KBM-7 (cell line): Measurements from ENCODE around the gene KLK6.
A peak's percentile ranks its signal among the peaks of the same experiment; 100 is the strongest.

Source experiments
- DNase-seq: peaks from one replicate; pipeline ENCODE4 v3.0.0-alpha.2; 2015
- in situ Hi-C: fragments of 300-500 bp; cut with MboI; formaldehyde crosslinking; loops from 2 replicates; pipeline ENCODE4 v1.14.3; 2020; ENCODE audit warnings: low sequenced_read_pairs, low pct_unique_long_range_greater_than_20kb, mixed read lengths

The KLK6 gene

DNA sequence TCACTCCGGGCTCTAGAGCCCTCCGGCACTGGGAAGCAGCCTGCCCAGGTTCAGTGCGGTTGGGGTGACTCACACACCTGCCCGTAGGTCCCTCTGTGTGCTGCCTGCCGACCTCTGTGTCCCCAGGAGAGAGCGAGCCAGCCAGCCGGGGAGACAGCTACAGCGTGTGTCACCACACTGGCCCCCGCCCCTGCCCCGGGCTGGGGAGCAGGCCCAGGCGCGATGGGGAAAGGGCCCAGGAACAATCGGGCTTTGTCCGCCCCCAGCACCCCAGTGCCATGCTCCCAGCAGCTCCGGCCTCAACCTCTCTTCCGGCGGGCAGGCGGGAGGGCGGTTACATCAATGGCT is at the start of gene KLK6:
Gene KLK6, minus strand, starts transcription at position 179 of the 348 bp plus-strand sequence. CDS start 1,487 bp downstream, outside the sequence.
- no peak for DNase-seq
- in situ Hi-C loops = no loop called here

DNA sequence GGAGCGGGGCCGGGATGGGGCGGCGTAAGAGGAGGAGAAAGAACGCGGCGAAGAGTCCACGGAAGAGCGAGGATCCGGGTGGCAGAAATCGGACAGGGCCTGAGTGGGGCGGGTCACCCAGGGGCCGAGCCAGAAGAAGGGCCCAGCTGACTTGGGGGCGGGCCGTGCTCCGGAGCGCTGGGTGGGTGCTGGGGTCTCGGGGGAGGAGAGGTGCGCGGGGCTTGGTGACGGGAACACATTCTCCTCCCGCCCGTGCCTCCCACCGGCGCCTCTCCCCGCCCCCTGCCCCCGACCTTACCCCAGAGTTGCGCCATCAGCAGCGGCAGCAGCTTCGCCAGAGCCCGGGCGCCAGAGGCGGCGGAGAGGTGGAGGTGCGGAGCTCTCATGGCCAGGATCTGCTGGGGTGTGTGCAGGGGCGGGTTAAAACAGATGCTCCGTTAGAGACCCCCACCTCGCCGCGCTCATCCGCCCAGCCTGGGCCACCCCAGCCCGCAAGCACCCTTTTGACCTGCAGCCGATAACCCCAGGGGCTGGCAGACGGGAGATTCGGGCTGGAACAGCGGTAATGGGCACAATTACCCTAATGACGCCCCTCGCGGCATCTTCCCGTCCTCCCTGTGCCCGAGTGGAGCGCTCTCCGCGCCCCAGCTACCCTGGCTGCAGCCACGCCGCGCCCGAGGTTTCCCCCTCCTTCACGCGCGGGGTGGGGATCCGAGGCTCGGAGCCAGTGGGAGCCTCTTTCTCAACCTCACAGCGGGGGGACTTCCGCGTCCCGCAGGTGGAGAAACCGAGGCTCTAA is 49.6 kb upstream of the KLK6 start:
- no peak for DNase-seq
- in situ Hi-C loops = no loop called here

DNA sequence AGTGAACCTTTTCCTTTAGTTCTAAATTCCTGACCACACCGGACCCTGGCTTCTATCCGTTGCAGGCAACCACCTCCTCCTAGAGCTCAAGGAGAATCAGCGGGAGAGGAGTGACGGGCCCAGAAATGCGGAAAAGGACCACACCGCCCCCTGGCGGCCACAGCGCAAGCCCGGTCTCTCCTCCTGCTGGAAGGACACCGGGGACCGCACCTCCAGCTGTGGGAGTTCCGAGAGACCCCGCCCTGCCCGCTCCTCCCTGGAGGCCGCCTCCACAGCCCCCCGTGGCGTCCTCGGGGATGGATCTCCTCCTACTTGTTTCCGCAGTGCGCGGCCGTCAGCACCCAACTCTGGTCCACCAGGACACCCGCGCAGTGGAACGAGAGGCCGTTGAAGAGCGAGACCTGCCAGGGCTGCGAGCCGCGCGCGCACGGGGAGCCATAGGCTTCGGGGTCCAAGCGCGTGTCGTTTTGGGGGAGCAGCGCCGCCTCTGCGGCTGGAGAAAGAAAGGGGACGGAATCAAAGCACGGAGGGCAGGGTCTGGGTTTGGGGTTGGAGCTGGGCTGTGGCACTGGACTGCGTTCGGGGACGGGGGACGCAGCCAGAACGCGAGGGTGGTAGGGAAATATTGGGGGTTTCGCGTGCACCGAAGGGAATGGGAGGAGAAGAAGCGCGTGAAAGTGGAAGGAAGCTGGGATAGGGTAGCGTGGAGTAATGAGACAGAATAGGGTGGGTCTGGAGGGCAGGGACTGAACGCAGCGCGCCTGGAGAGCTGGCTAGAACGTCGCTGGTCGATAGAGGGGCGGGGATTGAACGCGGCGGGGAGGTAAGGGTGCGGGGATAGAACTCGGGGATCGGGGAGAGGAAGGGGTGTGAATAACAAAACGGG is 47.6 kb upstream of the KLK6 start:
- in situ Hi-C loops = no loop called here
- peak; percentile 70 for DNase-seq

- in situ Hi-C loops = no loop called here
- DNase-seq = no peak
Observed at GRCh38 chr19:51015691-51016267, 46.4 kb upstream of the KLK6 start.

- in situ Hi-C loops = no loop called here
- DNase-seq = no peak
Observed at GRCh38 chr19:51014242-51014641, 44.9 kb upstream of the KLK6 start.

- no peak for DNase-seq
- in situ Hi-C loops = no loop called here
Observed at GRCh38 chr19:51012661-51013190, 43.3 kb upstream of the KLK6 start.

- in situ Hi-C loops = no loop called here
- no peak for DNase-seq
Observed at GRCh38 chr19:51010066-51010795, 40.8 kb upstream of the KLK6 start.

- no peak for DNase-seq
- in situ Hi-C loops = no loop called here
Observed at GRCh38 chr19:51009061-51009891, 39.9 kb upstream of the KLK6 start.

DNA sequence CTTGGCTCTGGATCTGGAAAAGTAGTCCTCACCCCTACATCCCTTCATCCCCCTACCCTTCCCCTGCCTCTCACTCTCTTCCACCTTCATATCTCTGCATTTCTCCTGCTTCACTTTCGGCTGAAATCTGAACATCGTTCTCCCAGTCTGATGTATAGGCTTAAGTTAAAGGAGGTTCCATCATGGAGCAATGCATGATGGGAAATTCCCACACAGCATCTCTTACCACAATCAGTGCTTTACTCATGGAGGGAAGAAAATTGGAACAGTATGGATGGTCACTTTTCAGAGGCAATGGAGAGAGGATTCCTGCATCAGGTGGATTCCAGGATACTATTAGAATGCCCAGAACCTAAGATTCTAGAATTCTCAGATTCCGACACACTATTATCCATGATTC is 38.1 kb upstream of the KLK6 start:
- no peak for DNase-seq
- in situ Hi-C loops = no loop called here

DNA sequence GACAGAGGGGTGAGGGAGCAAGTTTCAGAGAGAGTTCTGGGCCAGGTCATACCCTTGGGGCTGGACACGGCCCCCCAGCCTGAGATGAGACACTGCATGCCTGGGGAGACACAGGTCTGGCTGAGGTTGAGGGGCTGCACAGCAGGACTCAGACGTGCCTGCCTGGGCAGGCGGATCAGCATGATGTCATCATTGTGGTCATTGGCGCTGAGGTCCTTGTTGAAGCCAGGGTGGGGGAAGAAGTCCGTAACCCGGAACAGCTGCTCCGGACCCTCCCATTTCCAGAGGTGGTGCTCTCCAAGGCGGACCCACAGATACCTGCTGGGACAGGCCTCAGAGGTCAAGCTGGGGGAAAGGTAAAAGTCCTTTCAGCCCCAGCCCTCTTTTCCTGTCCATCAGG is 37.0 kb upstream of the KLK6 start:
- no peak for DNase-seq
- in situ Hi-C loops = no loop called here

GRCh38 chr19:51005248-51005647 is 35.9 kb upstream of the KLK6 start:
- DNase-seq = no peak
- in situ Hi-C loops = no loop called here

GRCh38 chr19:51003316-51003715 is 33.9 kb upstream of the KLK6 start:
- no peak for DNase-seq
- in situ Hi-C loops = no loop called here

DNA sequence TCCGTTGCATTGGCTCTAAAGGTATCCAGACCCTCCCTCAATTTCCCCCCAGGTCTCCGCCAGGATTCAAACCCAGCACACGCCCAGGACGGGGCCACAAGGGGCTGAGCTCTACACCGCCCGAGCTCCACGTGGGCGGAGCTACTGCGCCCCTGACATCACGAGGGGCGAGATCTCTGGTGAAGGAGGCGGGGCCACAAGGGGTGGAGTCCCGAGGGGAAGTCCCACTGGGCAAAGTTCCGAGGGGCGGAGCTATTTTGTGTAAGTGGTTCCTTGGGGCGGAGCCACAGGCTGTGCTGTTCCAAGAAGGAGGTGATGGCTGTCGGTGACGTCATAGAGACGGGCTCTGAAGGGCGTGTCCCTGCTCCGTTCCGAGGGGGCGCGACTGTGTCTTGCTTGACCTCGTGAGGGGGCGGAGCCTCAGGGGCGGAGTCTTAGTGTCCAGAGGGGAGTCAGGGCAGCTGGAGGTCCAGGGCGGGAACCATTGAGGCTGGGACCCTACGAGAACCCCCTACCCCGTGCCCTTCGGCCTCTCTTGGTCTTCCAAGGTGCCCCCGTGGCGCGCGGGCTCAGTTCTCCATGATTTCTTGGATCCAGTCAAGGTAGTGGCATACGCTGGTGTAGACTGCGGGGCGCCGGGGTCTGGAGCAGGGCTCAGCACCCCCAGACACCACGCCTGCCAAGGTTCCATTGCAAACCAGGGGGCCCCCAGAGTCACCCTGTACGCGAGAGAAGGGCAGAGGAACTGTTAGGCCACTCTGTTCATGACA is 33.3 kb upstream of the KLK6 start:
- in situ Hi-C loops = no loop called here
- no peak for DNase-seq

GRCh38 chr19:51002089-51002532 is 32.7 kb upstream of the KLK6 start:
- no peak for DNase-seq
- in situ Hi-C loops = no loop called here

DNA sequence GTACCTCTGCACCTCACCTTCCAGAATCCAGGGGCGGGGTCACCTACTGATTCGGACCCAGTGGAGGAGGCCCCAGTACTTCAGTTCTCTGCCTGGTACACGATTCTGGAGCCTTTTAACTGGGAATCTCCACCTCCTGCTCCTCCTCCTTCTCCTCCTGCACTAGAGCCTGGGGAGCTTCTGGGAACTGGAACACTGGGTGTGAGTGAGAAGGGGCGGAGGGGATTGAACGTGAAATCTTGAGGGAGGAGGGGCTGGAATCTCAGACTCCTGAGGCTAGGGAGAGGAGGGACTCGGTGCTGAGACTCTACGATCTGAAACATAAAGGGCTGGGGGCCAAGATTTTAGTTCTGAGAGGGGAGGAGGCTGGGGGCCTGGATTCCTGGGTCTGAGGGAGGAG is 32.1 kb upstream of the KLK6 start, which contains the start of gene KLK8:
Gene KLK8, minus strand, starts transcription at position 90 of the 400 bp plus-strand sequence. CDS start 437 bp downstream, outside the sequence.
- DNase-seq = no peak
- in situ Hi-C loops = no loop called here

GRCh38 chr19:51000981-51001380 is 31.6 kb upstream of the KLK6 start:
- DNase-seq = no peak
- in situ Hi-C loops = no loop called here

DNA sequence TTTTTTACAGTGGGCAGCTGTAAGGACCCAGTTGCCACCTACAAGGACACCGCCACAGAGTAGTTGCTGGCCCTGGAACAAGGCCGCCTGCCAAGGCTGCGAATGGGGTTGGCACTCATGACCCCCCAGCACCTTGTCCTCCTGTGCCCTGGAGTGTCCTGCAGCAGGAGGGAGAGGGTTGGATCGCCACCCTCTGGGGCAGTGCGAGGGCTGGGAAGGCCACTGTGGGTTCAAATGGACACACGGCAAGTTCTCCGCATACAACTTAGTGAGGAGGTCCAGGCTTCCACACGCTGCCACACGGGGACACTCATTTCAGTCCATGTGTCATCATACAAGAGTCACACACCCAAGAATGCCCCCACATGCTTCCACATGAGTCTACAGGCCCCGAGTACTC is 31.0 kb upstream of the KLK6 start:
- in situ Hi-C loops = no loop called here
- no peak for DNase-seq

DNA sequence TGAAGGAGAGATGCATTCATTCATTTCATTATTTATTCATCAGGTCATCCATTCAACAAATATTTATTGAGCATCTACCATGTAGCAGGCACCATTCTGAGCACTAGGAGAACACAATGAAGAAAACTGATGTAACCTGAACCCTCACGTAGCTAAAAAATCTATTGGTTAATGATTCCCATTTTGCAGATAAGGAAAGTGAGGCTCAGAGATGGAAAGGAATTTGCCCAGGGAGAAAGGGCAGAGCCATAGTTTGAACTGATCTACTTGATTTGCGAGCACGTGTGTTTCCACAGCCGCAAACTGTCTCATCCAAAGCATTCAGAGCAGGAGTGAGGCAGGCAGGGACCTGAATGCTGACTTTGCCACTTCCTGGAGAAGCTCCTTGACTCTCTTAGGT is 29.3 kb upstream of the KLK6 start:
- DNase-seq = no peak
- in situ Hi-C loops = no loop called here
